GM12801 (cell line): Measurements from ENCODE around the gene CAPN10.

Source experiments
- CTCF ChIP-seq: IDR thresholded peaks from one replicate; pipeline ENCODE4 v1.5.1; 2011; ENCODE audit warnings: control low read depth; ENCODE audit not compliant: insufficient read length; ENCODE audit errors: extremely low read depth

The CAPN10 gene

GRCh38 chr2:240560084-240560479 lies 26.5 kb upstream of the CAPN10 start, which contains the start of gene DUSP28:
DUSP28 (plus strand) TSS chr2:240560357; CDS start chr2:240560685, 328 bp downstream.
- TF ChIP-seq CTCF = no peak

GRCh38 chr2:240560480-240561324 lies 25.8 kb upstream of the CAPN10 start:
- no peak for TF ChIP-seq CTCF

- TF ChIP-seq CTCF = no peak
These were observed 25.1 kb upstream of the CAPN10 start for GRCh38 chr2:240561325-240561971.

- TF ChIP-seq CTCF = no peak
These were observed 22.5 kb upstream of the CAPN10 start for GRCh38 chr2:240563951-240564560.

GRCh38 chr2:240564561-240565332 lies 21.8 kb upstream of the CAPN10 start:
- no peak for TF ChIP-seq CTCF

GRCh38 chr2:240565333-240566202 lies 21.0 kb upstream of the CAPN10 start:
- no peak for TF ChIP-seq CTCF
